ENCODE measurements around the gene ALOX15. TPM values are rescaled to one million over a fixed set of nuclear protein-coding genes. Genes with fewer than 3 reads are reported as not detected.

ALOX15 gene
- total RNA-seq, 1 experiment from 2014 or later: not detected

- Histone ChIP-seq H3K27me3 (ENCODE audit: control insufficient read depth, insufficient read depth, low read length) (no peaks in the 10 kb centered on the region), H3K4me1 (ENCODE audit: control insufficient read depth, insufficient read depth, low read length) (no peaks in the 10 kb centered on the region), H3K27ac (ENCODE audit: low read length) (no peak overlapping the region), H3K36me3 (ENCODE audit: control insufficient read depth, insufficient read depth, low read length) (no peaks in the 10 kb centered on the region), H3K4me3 (ENCODE audit: low read depth in 2 of 2, low read length in 2 of 2) (no peak overlapping the region), H3K9me3 (ENCODE audit: control insufficient read depth, insufficient read depth, low read depth, low read length) (no peaks in the 10 kb centered on the region)
- ATAC-seq (no peak), DNase-seq (ENCODE audit: low read depth, low spot score) (no peak)
- in situ Hi-C loops (cut with HindIII; ENCODE audit: low pct_unique_long_range_greater_than_20kb, low sequenced_read_pairs): no loop called here
- intact Hi-C loops (cut with micrococcal nuclease; ENCODE audit: unreplicated experiment): no loop called here
- ChIA-PET CTCF (no interaction called here), POLR2A (no interaction called here)
- no peak for TF ChIP-seq SIN3A (IDR thresholded peaks at IDR 0.05; ENCODE audit: borderline replicate concordance, insufficient read depth, low read depth, low read length)
- TF ChIP-seq TCF7L2 (IDR thresholded peaks at IDR 0.05; ENCODE audit: low read depth, low read length): no peak
- no peak for TF ChIP-seq CTCF (IDR thresholded peaks at IDR 0.05)
- no TSS peak for BruUV-seq (replicated peaks)
These were observed 41.8 kb downstream of the ALOX15 start for GRCh38 chr17:4599505-4600281.

GRCh38 chr17:4598776-4599504, 42.5 kb downstream of the ALOX15 start:
- DNase-seq (ENCODE audit: low read depth, low spot score) (no peak), ATAC-seq (no peak)
- CTCF ChIA-PET: interaction anchor here (0.7 kb wide), 1 partner anchor 104 kb away, joined by 5 read pairs; no protein-coding TSS in a partner anchor
- Histone ChIP-seq H3K9me3 (ENCODE audit: control insufficient read depth, insufficient read depth, low read depth, low read length) (no peaks in the 10 kb centered on the region), H3K27ac (ENCODE audit: low read length) (no peak overlapping the region), H3K4me1 (ENCODE audit: control insufficient read depth, insufficient read depth, low read length) (no peaks in the 10 kb centered on the region), H3K36me3 (ENCODE audit: control insufficient read depth, insufficient read depth, low read length) (no peaks in the 10 kb centered on the region), H3K27me3 (ENCODE audit: control insufficient read depth, insufficient read depth, low read length) (no peaks in the 10 kb centered on the region), H3K4me3 (ENCODE audit: low read depth in 2 of 2, low read length in 2 of 2) (no peak overlapping the region)
- TF ChIP-seq REST (IDR thresholded peaks at IDR 0.05; ENCODE audit: insufficient read depth in 1 of 2, low read depth in 2 of 2, low read length in 1 of 2) (no peak), TCF7L2 (IDR thresholded peaks at IDR 0.05; ENCODE audit: low read depth, low read length) (no peak), SIN3A (IDR thresholded peaks at IDR 0.05; ENCODE audit: borderline replicate concordance, insufficient read depth, low read depth, low read length) (no peak), POLR2AphosphoS5 (IDR thresholded peaks at IDR 0.05; ENCODE audit: low read depth, low read length) (no peak)
- in situ Hi-C loops (cut with HindIII; ENCODE audit: low pct_unique_long_range_greater_than_20kb, low sequenced_read_pairs) (no loop called here), intact Hi-C loops (cut with micrococcal nuclease; ENCODE audit: unreplicated experiment) (no loop called here)
- POLR2A ChIA-PET: no interaction called here
- BruUV-seq (replicated peaks): no TSS peak

All from Panc1 (cell line).